NCI-H187 (cell line): ENCODE results near the gene CDH15.

Experiments used
- DNase-seq, 2 experiments: peaks; one replicate each; lab custom pipeline; 2025; lab: John Stamatoyannopoulos, UW

The CDH15 gene, protein sequence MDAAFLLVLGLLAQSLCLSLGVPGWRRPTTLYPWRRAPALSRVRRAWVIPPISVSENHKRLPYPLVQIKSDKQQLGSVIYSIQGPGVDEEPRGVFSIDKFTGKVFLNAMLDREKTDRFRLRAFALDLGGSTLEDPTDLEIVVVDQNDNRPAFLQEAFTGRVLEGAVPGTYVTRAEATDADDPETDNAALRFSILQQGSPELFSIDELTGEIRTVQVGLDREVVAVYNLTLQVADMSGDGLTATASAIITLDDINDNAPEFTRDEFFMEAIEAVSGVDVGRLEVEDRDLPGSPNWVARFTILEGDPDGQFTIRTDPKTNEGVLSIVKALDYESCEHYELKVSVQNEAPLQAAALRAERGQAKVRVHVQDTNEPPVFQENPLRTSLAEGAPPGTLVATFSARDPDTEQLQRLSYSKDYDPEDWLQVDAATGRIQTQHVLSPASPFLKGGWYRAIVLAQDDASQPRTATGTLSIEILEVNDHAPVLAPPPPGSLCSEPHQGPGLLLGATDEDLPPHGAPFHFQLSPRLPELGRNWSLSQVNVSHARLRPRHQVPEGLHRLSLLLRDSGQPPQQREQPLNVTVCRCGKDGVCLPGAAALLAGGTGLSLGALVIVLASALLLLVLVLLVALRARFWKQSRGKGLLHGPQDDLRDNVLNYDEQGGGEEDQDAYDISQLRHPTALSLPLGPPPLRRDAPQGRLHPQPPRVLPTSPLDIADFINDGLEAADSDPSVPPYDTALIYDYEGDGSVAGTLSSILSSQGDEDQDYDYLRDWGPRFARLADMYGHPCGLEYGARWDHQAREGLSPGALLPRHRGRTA

DNA sequence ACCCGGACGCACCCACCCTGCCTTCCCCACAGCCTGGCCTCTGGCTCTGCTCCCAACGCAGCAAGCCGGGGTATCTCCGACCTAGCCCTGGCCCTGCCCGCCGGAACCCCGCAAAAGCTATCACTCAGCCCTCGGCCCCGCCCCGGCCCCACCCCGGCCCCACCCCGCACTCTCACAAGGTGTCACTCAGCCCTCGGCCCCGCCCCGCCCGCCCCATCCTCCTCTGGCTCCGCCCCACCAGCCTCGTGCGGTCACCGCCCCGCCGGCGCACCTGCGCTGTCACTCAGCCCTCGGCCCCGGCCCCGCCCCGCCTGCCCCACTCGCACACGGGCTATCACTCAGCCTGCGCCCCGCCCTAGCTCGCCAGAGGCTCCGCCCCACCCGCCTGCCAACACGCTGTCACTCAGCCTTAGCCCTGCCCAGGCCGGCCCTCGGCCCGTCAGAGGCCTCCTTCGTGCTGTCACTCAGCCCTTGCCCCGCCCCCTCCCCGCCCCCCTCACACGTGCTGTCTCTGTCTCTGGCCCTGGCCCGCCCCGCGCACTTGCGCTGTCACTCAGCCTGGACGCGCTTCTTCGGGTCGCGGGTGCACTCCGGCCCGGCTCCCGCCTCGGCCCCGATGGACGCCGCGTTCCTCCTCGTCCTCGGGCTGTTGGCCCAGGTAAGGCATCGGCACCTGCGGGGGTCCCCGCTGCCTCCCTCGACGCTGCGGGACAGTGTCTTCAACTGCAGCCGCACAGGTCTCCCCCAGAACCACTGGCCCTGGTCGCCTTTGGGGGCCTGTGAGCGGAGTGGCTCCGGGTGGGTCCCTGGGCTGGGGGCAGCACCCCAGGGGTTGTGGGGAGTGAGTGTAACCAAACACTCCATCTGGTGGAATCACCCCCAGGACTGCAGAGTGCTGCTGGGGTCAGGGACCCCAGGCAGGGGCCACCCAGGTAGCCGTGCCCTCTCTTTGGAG, at the start of gene CDH15:
CDH15 (plus strand) TSS at position 533 of the 955 bp plus-strand sequence; CDS start at position 617, 84 bp downstream.
- peak; percentile 81 to 96 for DNase-seq

DNA sequence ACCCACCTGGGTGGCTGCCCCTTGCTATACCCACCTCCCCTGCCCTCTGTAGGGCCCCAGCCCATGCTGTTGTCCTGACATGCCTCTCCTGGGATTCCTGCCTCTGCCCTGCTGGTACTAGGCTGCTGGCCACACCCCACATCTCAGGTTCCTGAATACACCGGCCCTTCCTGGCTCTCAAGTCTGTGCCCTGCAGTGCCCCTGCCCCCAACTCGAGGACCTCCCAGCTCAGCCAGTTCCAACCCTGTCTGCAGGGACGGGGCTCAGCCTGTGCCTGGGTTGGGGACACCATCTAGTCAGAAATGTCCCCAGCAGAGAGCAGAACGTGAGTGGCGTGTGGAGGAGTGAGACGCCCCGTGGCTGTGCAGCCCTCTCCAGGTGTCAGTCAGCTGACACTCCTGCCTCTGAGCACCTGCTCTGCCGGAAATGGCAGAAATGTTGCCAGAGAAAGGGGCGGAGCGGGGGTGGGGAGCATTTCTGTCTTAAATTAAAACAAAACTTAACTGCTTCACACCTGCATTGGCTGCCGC, 49.2 kb upstream of the CDH15 start:
- DNase-seq = peak; percentile 54 to 78

- DNase-seq = no peak
These were observed 48.3 kb upstream of the CDH15 start for GRCh38 chr16:89123001-89123830.

DNA sequence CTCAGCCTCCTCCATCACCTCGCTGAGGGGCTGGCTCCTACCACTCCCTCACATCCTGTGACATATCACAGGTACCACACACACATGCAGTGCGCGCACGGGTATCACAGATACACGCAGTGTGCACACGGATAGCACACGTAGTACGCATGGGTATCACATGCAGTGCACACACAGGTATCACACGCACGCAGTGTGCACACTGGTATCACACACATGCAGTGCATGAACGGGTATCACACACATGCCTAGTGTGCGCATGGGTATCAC, 47.8 kb upstream of the CDH15 start:
- no peak for DNase-seq

DNA sequence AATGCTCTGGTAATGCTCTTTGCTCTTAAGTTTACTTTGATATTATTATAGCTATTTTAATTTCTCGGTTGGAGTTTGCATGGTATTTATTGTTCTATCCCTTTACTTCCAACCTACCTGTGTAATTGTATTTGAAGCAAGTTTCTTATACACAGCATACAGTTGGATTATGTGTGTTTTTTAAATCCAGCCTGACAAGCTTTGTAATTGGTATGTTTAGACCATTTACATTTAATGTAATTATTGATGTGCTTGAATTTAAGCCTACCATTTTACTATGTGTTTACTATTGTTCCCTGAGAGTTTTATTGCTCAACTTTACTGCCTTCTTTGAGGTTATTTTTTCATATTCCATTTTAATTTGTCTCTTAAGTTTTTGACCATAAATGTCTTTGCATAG, 42.2 kb upstream of the CDH15 start:
- DNase-seq = no peak

DNA sequence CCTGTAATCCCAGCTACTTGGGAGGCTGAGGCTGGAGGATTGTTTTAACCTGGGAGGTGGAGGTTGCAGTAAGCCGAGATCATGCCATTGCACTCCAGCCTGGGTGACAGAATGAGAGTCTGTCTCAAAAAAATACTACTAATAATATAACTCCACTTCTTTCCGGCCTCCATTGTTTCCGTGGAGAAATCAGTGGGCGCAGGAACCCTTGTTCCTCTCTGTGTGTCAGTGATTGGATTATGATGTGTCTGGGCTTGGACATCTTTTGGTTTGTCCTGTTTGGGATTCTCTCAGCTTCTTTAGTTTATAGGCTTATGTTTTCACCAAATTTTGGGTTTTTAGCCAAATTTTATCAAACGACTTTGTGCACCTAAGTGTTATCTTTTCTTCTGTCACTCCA, 41.1 kb upstream of the CDH15 start:
- no peak for DNase-seq

DNA sequence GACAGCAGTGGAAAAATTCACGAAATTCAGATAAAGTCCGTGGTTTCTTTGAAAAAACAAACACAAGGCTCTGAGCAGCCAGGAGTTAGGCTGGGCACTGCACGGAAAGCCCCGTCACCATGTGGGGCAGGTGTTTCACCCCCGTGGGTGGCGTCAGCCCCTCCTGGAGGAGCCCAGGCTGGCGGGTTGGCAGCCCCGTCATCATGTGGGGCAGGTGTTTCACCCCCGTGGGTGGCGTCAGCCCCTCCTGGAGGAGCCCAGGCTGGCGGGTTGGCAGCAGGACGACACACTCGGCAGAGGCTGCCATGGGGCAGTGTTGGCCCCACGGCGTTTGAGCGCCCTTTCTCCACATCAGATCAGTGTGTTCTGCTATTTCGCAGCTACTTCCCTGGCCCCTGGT, 39.8 kb upstream of the CDH15 start:
- no peak for DNase-seq

- DNase-seq = no peak
These were observed 39.1 kb upstream of the CDH15 start for GRCh38 chr16:89132194-89133005.

GRCh38 chr16:89133457-89134127, 38.0 kb upstream of the CDH15 start:
- no peak for DNase-seq

- DNase-seq = no peak
These were observed 37.3 kb upstream of the CDH15 start for GRCh38 chr16:89134269-89134668.

GRCh38 chr16:89135166-89135565, 36.4 kb upstream of the CDH15 start:
- no peak for DNase-seq

DNA sequence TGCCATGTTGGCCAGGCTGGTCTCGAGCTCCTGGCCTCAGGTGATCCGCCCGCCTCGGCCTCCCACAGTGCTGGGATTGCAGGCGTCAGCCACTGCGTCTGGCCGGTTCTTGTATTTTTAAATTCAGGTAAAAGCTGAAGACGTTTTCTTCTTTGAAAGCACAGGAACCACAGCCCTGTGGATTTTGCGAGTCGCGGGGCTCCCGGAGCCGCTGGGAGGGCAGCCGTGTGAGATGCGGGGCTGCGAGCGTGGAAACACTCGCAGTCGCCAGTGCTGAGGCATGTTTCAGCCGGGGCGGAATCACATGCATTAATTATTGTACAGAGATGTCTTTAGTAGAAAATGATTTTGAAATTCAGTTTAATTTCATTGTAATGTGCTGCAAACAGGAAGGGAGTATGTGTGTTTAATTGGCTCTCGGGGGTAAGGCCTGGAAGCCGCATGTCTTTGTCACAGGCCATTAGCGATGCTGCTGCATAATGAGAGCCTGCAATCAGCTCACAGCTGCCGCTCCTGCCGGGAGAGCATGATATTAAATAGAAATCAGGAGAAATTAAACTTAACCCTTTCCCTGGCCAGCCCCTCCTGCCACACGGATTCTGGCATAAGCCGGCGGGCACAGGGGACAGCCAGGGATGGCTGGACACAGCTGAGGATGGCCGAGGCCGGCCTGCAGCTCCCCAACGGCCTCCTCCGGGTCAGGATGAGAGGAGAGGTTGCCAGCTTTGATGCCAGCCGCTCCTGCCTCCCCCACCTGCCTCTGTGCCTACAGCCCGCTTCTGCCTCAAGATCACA, 35.4 kb upstream of the CDH15 start:
- DNase-seq = no peak

GRCh38 chr16:89136931-89137330, 34.6 kb upstream of the CDH15 start:
- DNase-seq = no peak

GRCh38 chr16:89137666-89138512, 33.7 kb upstream of the CDH15 start:
- no peak for DNase-seq

- DNase-seq = no peak
These were observed 33.1 kb upstream of the CDH15 start for GRCh38 chr16:89138513-89138795.

DNA sequence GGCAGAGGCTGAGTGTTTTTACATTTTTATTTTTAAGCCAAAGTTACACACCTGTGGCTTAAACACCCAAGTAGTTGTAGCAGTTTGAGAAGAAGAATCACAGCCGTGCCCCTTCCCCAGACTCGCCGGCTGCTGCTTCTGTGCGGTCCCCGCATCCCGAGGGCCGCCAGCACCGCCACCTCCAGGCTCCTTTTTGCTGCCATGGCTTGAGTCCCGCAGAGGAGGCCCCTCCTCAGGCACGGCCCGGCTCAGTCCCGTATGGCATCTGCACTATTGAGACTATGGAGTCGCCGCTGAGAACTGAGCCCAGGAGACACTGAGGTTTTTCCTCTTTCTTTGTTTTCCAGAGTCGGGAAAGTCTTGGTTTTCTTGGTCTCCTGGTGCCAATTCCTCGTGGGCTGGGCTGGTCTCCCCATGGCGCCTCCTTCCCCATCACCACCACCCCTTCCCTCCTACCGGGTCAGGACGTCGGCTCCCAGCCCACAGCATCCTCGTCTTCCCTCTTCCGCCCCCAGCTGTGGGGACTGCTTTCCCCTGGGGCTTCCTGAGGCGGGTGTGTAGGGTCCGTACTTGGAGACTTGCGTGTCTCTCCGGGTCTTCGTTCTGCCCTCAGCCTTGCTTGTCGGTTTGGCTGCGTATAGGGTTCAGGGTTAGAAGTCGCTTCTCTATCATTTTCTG, 32.6 kb upstream of the CDH15 start:
- DNase-seq = no peak

DNA sequence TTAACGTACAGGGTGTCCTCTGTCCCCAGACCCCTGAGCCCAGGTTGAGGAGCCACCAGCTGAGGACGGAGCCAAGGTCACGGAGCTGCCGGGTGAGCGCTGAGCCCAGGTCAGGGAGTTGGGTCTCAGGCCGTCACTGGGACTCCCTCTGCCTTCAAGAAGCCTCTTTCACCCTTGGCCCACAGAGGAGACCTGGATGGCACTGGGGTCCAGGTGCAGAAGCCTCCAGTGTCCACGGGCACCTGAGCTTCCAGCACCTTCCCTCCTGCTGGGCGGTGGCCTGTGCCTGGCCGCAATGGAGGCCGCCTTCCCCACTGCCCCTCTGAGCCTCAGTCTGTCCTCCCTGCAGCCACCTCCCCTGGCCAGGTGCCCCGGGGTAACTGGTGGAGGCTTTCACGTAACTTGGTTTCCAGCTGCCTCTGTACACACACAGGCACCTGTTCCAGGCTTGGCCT, 31.6 kb upstream of the CDH15 start:
- no peak for DNase-seq

DNA sequence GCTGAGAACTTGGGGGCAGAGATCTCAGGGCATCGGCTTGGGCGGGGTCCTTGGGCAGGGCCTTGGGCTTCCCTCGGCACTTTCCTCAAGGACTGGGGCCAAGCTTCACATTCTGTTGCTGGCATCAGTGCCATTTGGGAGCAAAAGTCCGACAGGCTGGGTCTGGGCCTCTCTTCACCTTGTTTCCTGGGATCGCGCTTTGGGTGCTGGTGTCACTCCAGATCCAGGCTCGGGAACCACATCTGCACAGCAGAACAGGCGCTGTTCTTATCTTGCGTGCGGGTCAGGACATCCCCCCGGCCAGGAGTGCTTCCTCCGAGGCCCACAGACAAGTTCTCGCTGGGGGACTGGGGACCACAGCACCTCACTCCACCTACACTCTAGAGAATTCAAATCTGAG, 31.1 kb upstream of the CDH15 start:
- no peak for DNase-seq
